A204.1 (cell line): ENCODE data around the gene AAK1.

Experiments
- FAIRE-seq: peaks from 2 replicates; lab custom pipeline; 2012; peaks lifted over from hg19 to GRCh38; lab: Jason Lieb, UNC

AAK1 gene

DNA sequence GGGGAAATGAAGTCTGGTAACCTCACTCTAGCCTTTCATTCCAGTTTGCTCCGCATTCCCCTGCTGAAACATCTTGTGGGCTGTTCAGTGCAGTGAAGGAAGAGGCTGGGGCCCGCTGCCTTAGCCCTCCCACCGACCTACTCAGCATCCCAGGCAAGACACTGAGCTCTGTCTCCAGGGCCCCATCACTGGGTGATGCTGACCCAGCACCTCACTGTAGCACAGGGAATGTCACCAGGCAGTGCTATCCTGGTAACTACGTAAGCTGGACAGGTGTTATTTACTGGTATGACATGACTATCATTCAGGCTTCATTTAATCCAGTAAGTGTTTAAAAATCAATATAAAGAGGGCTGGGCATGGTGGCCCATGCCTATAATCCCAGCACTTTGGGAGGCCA lies 105.3 kb downstream of the AAK1 start:
- no peak for FAIRE-seq

GRCh38 chr2:69535817-69536241 lies 107.7 kb downstream of the AAK1 start:
- no peak for FAIRE-seq

GRCh38 chr2:69531186-69531585 lies 112.4 kb downstream of the AAK1 start:
- no peak for FAIRE-seq

DNA sequence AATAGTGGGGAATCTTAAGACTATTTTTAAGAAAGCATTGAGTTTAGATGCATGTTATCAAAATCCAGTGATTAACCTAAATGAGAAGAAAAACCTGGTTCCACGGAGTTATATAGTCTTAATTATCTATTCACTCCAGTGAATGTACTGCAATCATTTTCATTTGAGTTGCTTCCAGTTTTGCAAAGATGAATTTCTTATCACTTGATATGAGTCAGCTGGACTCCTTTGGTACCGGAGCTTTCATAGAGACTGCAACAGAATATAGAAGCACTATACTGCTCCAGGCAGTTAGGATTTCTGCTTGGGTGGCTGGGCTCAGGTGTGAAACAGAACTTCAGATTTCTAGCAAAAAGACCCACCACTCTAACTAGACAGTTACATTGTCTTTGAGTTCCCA lies 114.1 kb downstream of the AAK1 start:
- FAIRE-seq: no peak

DNA sequence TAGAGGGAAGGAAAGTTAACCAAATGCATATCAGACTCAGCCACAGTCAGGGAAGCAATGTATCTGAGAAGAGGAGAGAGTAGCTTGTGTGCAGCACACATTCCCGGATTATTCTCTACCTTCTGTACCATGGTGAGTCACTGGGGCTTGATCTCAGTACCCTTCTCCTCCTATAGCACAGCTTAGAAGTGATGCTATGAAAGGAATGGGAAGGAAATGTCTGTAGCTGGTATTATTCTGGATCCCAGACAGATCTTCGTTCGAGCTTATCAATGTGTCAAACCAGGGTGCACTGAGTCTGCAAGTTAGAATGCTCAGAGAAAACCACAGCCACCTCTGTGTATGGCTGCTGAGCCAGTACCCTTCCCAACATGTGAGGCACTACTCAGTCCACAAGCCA lies 118.3 kb downstream of the AAK1 start:
- FAIRE-seq: no peak

DNA sequence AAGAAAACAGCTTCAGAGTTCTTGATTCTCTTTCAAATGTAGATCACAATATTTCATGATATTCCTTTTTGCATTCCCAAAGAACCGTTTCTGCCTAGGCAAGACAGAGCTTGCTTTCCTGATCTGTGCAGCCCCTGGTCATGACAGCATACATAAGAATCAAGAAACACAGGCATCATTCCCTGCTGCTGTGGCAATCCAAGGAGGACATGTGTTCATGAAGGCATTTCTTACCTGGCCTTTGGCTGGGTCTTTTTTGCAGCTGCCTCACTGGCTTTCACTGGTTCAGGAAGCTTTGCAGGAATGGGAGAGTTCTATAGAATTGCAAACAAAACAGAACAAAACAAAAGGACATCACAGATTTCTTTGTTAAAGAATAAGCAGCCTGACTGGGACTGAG lies 118.7 kb downstream of the AAK1 start:
- no peak for FAIRE-seq

GRCh38 chr2:69521747-69522146 lies 121.8 kb downstream of the AAK1 start:
- no peak for FAIRE-seq

- FAIRE-seq: no peak
Measured at GRCh38 chr2:69518841-69519240, 124.7 kb downstream of the AAK1 start.

GRCh38 chr2:69517410-69517809 lies 126.1 kb downstream of the AAK1 start:
- no peak for FAIRE-seq

DNA sequence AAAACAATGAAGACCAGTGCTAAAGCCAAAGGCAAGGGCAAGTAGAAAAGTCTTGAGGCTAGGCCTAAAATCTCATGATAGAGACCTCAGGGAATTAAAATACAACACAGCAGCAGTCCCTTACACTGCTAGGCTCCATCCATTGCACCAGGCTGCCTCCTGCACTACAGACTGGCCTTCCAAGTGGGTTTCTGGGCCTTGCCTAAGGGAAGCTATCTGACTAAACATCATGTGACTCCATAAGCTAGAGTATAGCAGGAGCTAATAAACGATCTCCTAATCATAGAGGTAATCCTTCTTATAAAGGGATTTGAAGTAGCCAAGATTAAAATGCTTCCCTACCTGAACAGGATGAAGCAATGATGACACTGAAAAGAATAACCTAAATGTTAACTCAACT lies 128.7 kb downstream of the AAK1 start:
- no peak for FAIRE-seq

GRCh38 chr2:69514406-69514805 lies 129.1 kb downstream of the AAK1 start:
- no peak for FAIRE-seq

DNA sequence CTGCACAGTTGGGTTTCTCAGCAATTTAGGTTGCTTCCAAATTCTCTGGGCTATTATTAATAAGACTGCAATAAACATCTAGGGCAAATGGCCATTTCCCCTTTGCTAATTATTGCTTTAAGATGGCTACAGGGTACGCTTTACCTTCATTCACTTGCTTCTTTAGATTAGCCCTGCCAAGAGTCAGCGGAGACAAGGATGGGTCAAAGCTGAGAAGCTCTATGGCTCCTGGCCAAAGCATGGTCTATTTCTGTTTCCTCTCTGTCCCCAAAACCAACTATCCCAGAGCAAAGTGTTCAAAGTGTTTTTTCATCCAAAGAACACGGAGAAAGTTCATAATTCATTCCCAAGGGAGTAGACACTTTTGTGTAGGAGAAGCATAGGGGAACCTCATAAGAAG lies 131.1 kb downstream of the AAK1 start:
- no peak for FAIRE-seq

DNA sequence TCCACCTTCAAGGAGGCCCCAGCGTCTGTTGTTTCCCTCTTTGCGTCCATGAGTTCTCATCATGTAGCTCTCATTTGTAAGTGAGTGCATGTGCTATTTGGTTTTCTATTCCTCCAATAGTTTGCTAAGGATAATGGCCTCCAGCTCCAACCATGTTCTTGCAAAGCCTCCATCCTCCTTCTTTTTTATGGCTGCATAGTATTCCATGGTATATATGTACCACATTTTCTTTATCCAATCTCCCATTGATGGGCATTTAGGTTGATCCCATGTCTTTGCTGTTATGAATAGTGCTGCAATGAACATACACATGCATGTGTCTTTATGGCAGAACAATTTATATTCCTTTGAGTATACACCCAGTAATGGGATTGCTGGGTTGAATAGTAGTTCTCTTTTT lies 133.3 kb downstream of the AAK1 start:
- no peak for FAIRE-seq

GRCh38 chr2:69509750-69510140 lies 133.8 kb downstream of the AAK1 start:
- FAIRE-seq: no peak

DNA sequence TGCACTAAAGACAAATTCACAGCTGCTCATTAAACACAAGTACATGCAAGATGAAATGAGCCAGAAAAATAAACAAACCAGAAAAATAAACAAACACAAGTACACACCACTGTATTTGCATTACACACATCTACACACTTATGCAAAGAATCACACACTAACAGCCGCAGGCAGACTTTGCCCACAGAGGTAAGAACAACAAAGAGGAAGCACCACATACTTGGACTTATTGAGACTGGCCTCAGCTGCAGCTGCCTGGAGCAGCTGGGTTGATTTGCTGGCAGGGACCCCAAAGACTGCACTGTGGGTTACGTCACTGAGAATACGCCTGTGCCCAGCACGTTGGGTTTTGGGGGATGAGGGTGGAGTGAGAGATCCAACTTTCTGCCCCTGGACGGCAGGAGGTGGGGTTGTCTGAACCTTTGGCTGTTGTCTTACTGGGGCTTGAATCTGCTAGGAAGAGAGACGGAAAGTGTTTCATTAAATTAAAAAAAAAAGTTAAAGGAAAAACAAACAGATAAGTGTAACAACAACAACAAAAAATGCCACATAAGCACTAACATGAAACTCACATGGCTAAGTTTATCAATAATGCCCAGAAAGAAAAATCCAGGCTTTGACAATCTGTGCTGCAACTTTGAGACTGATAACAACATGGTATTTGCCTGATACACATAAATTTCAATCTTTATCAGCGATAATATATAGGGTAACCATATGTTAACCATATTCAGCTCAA lies 134.4 kb downstream of the AAK1 start:
- FAIRE-seq: no peak

- no peak for FAIRE-seq
Measured at GRCh38 chr2:69505710-69506109, 137.8 kb downstream of the AAK1 start.

DNA sequence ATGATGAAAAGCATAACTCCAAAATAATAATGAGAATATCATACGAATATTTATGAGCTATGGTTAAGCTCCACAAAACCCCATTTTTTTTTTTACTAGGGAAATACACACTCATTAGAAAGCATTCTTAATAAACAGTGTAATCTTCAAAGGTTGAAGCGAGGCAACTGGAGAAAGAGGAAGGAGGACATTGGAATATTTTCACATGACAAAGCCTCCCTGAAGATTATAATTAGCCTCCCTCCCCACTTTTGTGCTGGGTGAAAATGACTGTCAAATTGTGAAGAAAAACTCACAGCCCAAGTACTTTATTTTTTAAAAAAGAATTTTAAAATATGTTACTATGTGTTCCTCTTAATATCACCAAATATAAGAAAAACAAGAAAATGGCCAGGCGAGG lies 142.2 kb downstream of the AAK1 start:
- no peak for FAIRE-seq

- FAIRE-seq: no peak
Measured at GRCh38 chr2:69499966-69500365, 143.6 kb downstream of the AAK1 start.

DNA sequence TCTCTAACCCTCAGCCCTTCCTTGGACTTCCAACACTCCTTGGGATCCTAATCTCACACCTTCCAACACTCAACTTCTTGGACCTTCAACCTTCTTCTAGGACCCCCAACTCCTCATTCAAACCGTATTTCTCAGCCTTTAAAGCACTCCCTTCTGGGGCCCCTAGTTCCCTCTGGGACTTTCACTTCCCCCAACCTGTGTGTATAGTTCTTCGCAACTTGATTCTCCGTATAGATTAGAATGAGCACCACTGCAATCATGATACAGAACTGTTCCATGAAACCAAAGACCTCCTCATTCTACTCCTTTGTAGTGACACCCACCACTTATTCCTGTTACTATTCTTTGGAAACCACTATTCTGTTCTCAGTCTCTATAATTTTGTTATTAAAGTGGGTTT lies 144.3 kb downstream of the AAK1 start:
- no peak for FAIRE-seq

DNA sequence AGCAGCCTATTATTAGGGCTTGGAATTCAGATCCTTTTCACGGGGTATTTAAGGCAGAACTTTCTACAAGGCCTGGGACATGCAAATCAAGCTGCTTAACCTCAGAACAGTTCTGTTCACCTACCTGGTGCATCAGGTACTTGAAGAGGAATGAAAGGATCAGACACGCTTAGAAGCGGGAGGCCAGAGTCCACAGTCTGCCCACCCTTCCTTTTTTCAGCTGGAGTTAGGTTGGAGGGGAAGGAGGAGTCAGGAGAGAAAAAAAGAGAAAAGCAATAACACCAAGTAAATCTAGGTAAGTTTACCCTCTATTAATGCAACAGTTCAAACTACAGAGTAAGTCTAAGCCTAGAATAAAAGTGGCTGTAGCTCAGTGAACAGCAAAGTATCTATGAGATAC lies 147.7 kb downstream of the AAK1 start:
- no peak for FAIRE-seq

GRCh38 chr2:69495008-69495407 lies 148.5 kb downstream of the AAK1 start:
- FAIRE-seq: no peak

DNA sequence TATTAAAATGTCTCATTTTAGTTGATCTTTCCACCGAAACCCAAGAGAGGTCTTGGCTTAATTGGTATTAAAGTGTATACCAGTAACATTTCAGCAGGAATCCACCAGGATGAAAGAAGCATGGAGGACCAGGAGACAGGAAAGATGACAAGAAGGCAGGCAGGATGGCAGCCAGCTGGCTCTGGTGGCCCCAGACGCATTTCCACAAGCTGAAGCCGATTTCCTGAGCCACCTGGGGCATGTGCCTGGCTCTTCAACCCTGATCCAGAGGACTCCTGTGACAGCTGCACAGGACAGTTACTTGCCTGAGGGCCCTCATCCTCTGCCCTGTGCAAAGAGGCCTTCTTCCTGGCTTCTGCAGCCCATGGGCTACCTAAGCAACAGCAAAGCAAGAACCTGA lies 149.4 kb downstream of the AAK1 start:
- no peak for FAIRE-seq

DNA sequence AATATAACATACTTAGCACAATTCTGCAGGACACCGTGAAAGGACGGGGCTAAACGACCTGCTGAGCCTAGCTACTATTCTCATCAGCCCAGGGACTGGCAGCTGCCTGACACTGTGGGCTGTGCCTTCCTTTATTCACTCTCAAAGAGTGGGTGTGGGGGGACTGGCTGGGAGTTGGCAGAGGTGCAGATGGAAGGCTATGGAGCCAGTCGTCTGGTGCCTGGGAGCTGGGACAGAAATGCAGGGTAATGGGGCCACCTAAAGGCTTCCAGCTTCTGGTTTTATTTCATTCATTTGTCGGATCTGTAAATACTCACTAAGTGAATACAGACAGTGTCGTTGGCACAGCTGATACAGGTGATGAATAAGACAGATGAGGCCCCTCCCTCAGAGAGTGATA lies 150.3 kb downstream of the AAK1 start:
- no peak for FAIRE-seq

DNA sequence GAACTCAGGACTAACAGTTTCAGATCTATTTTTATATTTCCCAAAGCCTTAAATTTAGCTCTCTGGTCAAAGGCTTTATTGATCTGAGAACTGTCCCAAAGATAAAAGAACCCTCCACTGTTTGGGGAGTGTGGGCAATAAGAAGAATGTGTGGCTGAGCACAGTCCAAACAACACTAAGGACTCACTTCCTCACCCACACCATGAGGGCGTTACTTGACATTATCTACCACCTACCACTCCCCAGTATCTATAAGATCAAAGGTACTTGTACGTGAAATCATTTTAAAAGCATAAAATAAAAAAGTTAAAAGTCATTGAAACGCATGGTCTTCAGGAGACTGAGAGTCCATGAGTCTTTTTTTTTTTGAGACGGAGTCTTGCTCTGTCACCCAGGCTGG lies 151.7 kb downstream of the AAK1 start:
- FAIRE-seq: no peak

GRCh38 chr2:69490486-69490885 lies 153.1 kb downstream of the AAK1 start:
- no peak for FAIRE-seq
